GM12892 (cell line): Measurements from ENCODE around the gene TPD52L1.

Source experiments
- POLR2A ChIP-seq: IDR thresholded peaks from 2 replicates; pipeline ENCODE4 v1.6.1; 2011; ENCODE audit warnings: low read depth, low read length, control low read depth
- TAF1 ChIP-seq: IDR thresholded peaks from 2 replicates; pipeline ENCODE4 v1.6.1; 2011; ENCODE audit warnings: low read depth, mild to moderate bottlenecking, control low read depth, low read length, borderline replicate concordance

GRCh38 chr6:125132058-125132457 lies 21.5 kb upstream of the TPD52L1 start:
- TF ChIP-seq POLR2A, result no peak
- TF ChIP-seq TAF1, result no peak
